ENCODE data around the gene CEP164.

GRCh38 chr11:117314840-117315239, 12.8 kb upstream of the CEP164 start:
- TF ChIP-seq CTCF (IDR thresholded peaks at IDR 0.05) (no peak), EP300 (IDR thresholded peaks at IDR 0.05) (no peak), POLR2AphosphoS5 (IDR thresholded peaks at IDR 0.05) (no peak), POLR2A (IDR thresholded peaks at IDR 0.05) (no peak)
